GM12892 (cell line): ENCODE measurements around the gene MYL7.

Source experiments
- POLR2A ChIP-seq: IDR thresholded peaks from 2 replicates; pipeline ENCODE4 v1.6.1; 2011; ENCODE audit warnings: low read depth, low read length, control low read depth
- POLR2AphosphoS5 ChIP-seq: IDR thresholded peaks from 2 replicates; pipeline ENCODE4 v1.6.1; 2011; ENCODE audit warnings: low read depth, low read length, control low read depth
- TAF1 ChIP-seq: IDR thresholded peaks from 2 replicates; pipeline ENCODE4 v1.6.1; 2011; ENCODE audit warnings: low read depth, mild to moderate bottlenecking, control low read depth, low read length, borderline replicate concordance

- TF ChIP-seq POLR2A (no peak), POLR2AphosphoS5 (no peak), TAF1 (no peak)
Observed at GRCh38 chr7:44154703-44155102, 13.6 kb upstream of the MYL7 start.
